Loucy (cell line): ENCODE data around the gene CLSTN2.

Experiments
- CTCF ChIP-seq: fragments of 200-600 bp; sonication (generic); conservative IDR thresholded peaks from 2 replicates; pipeline ENCODE4 v1.5.1; 2014; ENCODE audit warnings: mild to moderate bottlenecking, antibody characterized with exemption, low read length
- EZH2phosphoT487 ChIP-seq: fragments of 200-600 bp; IDR thresholded peaks from 2 replicates; pipeline ENCODE4 v1.6.1; 2018; ENCODE audit warnings: antibody characterized with exemption, mild to moderate bottlenecking, moderate library complexity, borderline replicate concordance

GRCh38 chr3:139897759-139898158 lies 37.2 kb upstream of the CLSTN2 start:
- TF ChIP-seq CTCF (no peak), EZH2phosphoT487 (no peak)
